Naive B cell (primary cell): Measurements from ENCODE around the gene TMEM200C. TPM values are rescaled to one million over a fixed set of nuclear protein-coding genes. Genes with fewer than 3 reads are reported as not detected.

Source experiments
- ATAC-seq, 2 donors: fragments of 150-1000 bp; cut with Tn5 transposase; 2 replicates each; pipeline ENCODE4 v1.10.0; 2021; ENCODE audit warnings: low read depth in 2 of 2, mild to moderate bottlenecking in 2 of 2, moderate library complexity in 2 of 2
- DNase-seq: peaks from one replicate; pipeline ENCODE4 v3.0.0; 2022
- H3K27ac Mint-ChIP-seq, 6 donors: one replicate each; pipeline ENCODE4 v1.8.0; 2020 to 2022; ENCODE audit warnings: mild to moderate bottlenecking in 6 of 6, mixed read lengths in 6 of 6, moderate library complexity in 5 of 6, inconsistent platforms in 2 of 6
- H3K27me3 Mint-ChIP-seq, 3 donors: one replicate each; pipeline ENCODE4 v1.8.0; 2021 to 2022; ENCODE audit warnings: mixed read lengths in 3 of 3, mild to moderate bottlenecking in 1 of 3
- H3K36me3 Mint-ChIP-seq, 2 donors: one replicate each; pipeline ENCODE4 v1.8.0; 2020 to 2022; ENCODE audit warnings: mixed read lengths in 2 of 2, inconsistent platforms in 1 of 2, mild to moderate bottlenecking in 1 of 2
- H3K4me1 Mint-ChIP-seq, 3 donors: one replicate each; pipeline ENCODE4 v1.8.0; 2020 to 2022; ENCODE audit warnings: mixed read lengths in 3 of 3, inconsistent platforms in 1 of 3, mild to moderate bottlenecking in 1 of 3, moderate library complexity in 1 of 3
- H3K4me3 Mint-ChIP-seq, 8 donors: one replicate each; pipeline ENCODE4 v1.8.0; 2020 to 2022; ENCODE audit warnings: mild to moderate bottlenecking in 8 of 8, mixed read lengths in 8 of 8, moderate library complexity in 8 of 8, inconsistent platforms in 2 of 8
- H3K9me3 Mint-ChIP-seq, 7 donors: one replicate each; pipeline ENCODE4 v1.8.0; 2020 to 2022; ENCODE audit warnings: mixed read lengths in 7 of 7, mild to moderate bottlenecking in 5 of 7, inconsistent platforms in 2 of 7, moderate library complexity in 1 of 7
- polyA plus RNA-seq, 6 donors: library from polyadenylated mRNA; unstranded; fragments of 300-500 nt; fragmentation: Illumina TruSeq; gene quantifications; one replicate each; pipeline ENCODE4 v1.2.3, GENCODE V29; 2021; ENCODE audit warnings: low read depth in 6 of 6

TMEM200C gene
- polyA plus RNA-seq, 6 donors from 2014 or later, result not detected

GRCh38 chr18:5841518-5841917 is 53.8 kb downstream of the TMEM200C start:
- no peak overlapping the region for H3K27ac Mint-ChIP-seq
- no peak overlapping the region for H3K4me3 Mint-ChIP-seq
- H3K36me3 Mint-ChIP-seq, result no peaks in the 10 kb centered on the region
- DNase-seq (no peak), ATAC-seq (no peak)
- peaks cover 4 to 26% (median 6%) of the 10 kb centered on the region in 3 donors for H3K27me3 Mint-ChIP-seq
- no peaks in the 10 kb centered on the region for H3K4me1 Mint-ChIP-seq
- no peaks in the 10 kb centered on the region for H3K9me3 Mint-ChIP-seq

- Mint-ChIP-seq H3K9me3 (no peaks in the 10 kb centered on the region), H3K36me3 (no peaks in the 10 kb centered on the region), H3K27ac (no peak overlapping the region), H3K27me3 (peaks cover 0 to 26% (median 0%) of the 10 kb centered on the region in 3 donors), H3K4me1 (no peaks in the 10 kb centered on the region), H3K4me3 (no peak overlapping the region)
- DNase-seq, result no peak
- no peak for ATAC-seq
Measured at GRCh38 chr18:5840547-5840946, 54.8 kb downstream of the TMEM200C start.

GRCh38 chr18:5840025-5840424 is 55.3 kb downstream of the TMEM200C start:
- Mint-ChIP-seq H3K9me3 (no peaks in the 10 kb centered on the region), H3K4me3 (no peak overlapping the region), H3K4me1 (no peaks in the 10 kb centered on the region), H3K27me3 (peaks cover 0 to 25% (median 0%) of the 10 kb centered on the region in 3 donors), H3K27ac (no peak overlapping the region), H3K36me3 (no peaks in the 10 kb centered on the region)
- DNase-seq (no peak), ATAC-seq (no peak)

GRCh38 chr18:5839102-5839501 is 56.2 kb downstream of the TMEM200C start:
- Mint-ChIP-seq H3K9me3 (peaks cover 0 to 5% (median 0%) of the 10 kb centered on the region in 7 donors), H3K4me3 (no peak overlapping the region), H3K27me3 (peaks cover 0 to 20% (median 0%) of the 10 kb centered on the region in 3 donors), H3K27ac (no peak overlapping the region), H3K4me1 (no peaks in the 10 kb centered on the region), H3K36me3 (no peaks in the 10 kb centered on the region)
- ATAC-seq (no peak), DNase-seq (no peak)
